ENCODE data around the gene SKAP1.
"Not testable (repeated sequence)": the region's sequence is repeated elsewhere in the genome, so short reads cannot be mapped to it uniquely, and the experiment has no call there.

The SKAP1 gene

DNA sequence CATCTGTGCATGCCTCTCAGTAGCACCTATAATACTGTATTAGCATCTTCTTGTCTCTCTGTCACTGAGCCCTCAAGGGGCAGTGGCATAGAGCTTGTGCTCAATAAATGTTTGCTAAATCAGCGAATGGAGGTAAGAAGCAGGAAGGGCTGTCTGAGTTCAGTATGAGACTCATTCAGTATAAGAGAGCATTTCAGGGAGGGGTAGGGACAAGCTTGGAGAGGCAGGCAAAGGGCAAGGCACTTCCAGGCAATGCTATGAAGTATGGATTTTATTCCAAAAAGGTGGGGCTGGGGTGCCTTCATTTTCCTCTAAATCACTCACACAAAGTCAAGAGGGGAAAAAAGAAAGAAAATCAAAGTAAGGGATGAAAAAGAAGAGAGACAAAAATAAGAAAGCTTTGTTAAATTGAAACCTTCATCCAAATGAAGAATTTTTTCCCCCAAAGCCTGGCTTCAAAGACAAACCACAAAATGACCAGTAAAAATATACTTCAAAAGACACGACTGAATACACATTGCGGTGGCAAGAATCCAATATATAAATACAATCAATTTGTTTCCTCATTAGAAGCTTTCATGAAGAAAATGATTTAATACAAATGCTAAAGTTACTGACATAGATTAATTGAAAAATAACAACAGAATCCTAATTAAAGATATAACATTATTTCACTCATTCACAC lies 51.2 kb downstream of the SKAP1 start:
- Histone ChIP-seq H3K9me3 (replicated peaks; ENCODE audit: low read length) (no peaks in the 10 kb centered on the region), H3K27me3 (ENCODE audit: control insufficient read depth, insufficient read depth, low read length) (peaks cover 50% of the 10 kb centered on the region), H3K4me3 (ENCODE audit: low read length) (no peak overlapping the region), H3K4me2 (ENCODE audit: low read length) (no peak overlapping the region), H3K9ac (ENCODE audit: low read depth, low read length) (no peak overlapping the region), H3K4me1 (ENCODE audit: control insufficient read depth, insufficient read depth, low read length) (no peaks in the 10 kb centered on the region), H3K36me3 (ENCODE audit: insufficient read depth, low read length) (no peaks in the 10 kb centered on the region)

GRCh38 chr17:48378238-48378637 lies 51.8 kb downstream of the SKAP1 start:
- H3K4me3 ChIP-seq (ENCODE audit: low read length): no peak overlapping the region
- H3K4me2 ChIP-seq (ENCODE audit: low read length): no peak overlapping the region
- no peaks in the 10 kb centered on the region for H3K9me3 ChIP-seq (replicated peaks; ENCODE audit: low read length)
- no peaks in the 10 kb centered on the region for H3K4me1 ChIP-seq (ENCODE audit: control insufficient read depth, insufficient read depth, low read length)
- no peak overlapping the region for H3K9ac ChIP-seq (ENCODE audit: low read depth, low read length)
- no peaks in the 10 kb centered on the region for H3K36me3 ChIP-seq (ENCODE audit: insufficient read depth, low read length)
- peaks cover 50% of the 10 kb centered on the region for H3K27me3 ChIP-seq (ENCODE audit: control insufficient read depth, insufficient read depth, low read length)

DNA sequence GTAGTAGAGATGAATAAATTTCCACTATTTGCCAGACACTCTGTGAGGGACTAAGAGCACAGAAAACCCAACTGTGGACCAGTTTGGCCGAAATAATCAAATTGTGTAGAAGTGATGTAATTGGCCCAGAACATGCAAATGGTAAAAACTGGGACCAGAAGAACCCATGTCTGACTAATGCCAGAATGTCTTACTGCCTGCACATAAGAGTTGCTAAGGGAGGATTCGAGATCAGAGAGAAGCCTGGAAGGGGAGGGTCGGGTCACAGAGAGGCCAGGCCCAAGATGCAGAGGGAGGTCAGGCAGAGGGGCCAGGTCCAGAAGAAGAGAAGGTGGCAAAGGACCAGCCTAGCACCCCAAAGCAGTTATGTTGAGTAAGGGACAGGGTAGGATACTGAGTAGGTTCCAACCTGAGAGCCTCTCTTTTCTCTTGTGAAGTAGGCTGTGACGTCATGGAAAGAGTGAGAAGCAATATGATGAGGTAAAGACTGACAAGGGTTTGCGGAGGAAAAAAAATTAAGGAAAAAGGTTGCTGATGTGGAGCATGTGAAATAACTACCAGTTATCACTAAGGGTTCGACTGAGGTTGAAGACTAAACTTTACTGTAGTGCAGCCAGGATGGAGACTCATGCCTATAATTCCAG lies 53.2 kb downstream of the SKAP1 start:
- no peak overlapping the region for H3K9ac ChIP-seq (ENCODE audit: low read depth, low read length)
- peaks cover 45% of the 10 kb centered on the region for H3K27me3 ChIP-seq (ENCODE audit: control insufficient read depth, insufficient read depth, low read length)
- H3K4me1 ChIP-seq (ENCODE audit: control insufficient read depth, insufficient read depth, low read length): no peaks in the 10 kb centered on the region
- no peak overlapping the region for H3K4me3 ChIP-seq (ENCODE audit: low read length)
- no peaks in the 10 kb centered on the region for H3K9me3 ChIP-seq (replicated peaks; ENCODE audit: low read length)
- no peaks in the 10 kb centered on the region for H3K36me3 ChIP-seq (ENCODE audit: insufficient read depth, low read length)
- no peak overlapping the region for H3K4me2 ChIP-seq (ENCODE audit: low read length)

GRCh38 chr17:48375356-48375755 lies 54.7 kb downstream of the SKAP1 start:
- H3K36me3 ChIP-seq (ENCODE audit: insufficient read depth, low read length): no peaks in the 10 kb centered on the region
- H3K9ac ChIP-seq (ENCODE audit: low read depth, low read length): no peak overlapping the region
- no peak overlapping the region for H3K4me3 ChIP-seq (ENCODE audit: low read length)
- peaks cover 32% of the 10 kb centered on the region for H3K27me3 ChIP-seq (ENCODE audit: control insufficient read depth, insufficient read depth, low read length)
- no peak overlapping the region for H3K4me2 ChIP-seq (ENCODE audit: low read length)
- H3K4me1 ChIP-seq (ENCODE audit: control insufficient read depth, insufficient read depth, low read length): no peaks in the 10 kb centered on the region
- H3K9me3 ChIP-seq (replicated peaks; ENCODE audit: low read length): no peaks in the 10 kb centered on the region

DNA sequence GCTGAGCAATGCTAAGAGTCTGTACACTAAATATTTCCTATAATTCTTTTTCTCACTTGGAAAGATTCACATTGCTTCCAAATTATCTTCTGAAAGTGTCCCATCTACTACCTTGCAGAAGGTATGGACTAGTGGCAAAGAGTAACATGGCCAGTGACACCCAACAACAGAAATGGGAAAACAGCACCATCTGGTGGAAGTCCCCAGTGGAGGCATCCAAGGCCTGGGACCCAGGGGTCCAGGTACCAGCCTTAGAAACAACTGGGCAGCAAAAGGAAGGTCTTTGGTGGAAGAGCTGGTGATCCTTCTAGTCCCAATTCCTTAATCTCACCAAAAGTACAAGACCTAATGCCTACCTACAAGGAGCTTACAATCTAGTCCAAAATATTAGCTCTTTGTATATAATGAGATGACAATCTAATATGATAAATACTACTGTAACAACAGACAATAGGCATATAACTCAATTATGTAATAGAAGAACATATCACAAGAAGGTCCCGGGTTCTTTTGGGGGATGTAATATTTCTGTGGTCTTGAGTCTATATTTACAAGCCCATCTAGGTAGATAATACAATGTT lies 55.3 kb downstream of the SKAP1 start:
- peaks cover 26% of the 10 kb centered on the region for H3K27me3 ChIP-seq (ENCODE audit: control insufficient read depth, insufficient read depth, low read length)
- no peak overlapping the region for H3K4me3 ChIP-seq (ENCODE audit: low read length)
- H3K4me2 ChIP-seq (ENCODE audit: low read length): no peak overlapping the region
- H3K9ac ChIP-seq (ENCODE audit: low read depth, low read length): no peak overlapping the region
- H3K36me3 ChIP-seq (ENCODE audit: insufficient read depth, low read length): no peaks in the 10 kb centered on the region
- no peaks in the 10 kb centered on the region for H3K4me1 ChIP-seq (ENCODE audit: control insufficient read depth, insufficient read depth, low read length)
- no peaks in the 10 kb centered on the region for H3K9me3 ChIP-seq (replicated peaks; ENCODE audit: low read length)

DNA sequence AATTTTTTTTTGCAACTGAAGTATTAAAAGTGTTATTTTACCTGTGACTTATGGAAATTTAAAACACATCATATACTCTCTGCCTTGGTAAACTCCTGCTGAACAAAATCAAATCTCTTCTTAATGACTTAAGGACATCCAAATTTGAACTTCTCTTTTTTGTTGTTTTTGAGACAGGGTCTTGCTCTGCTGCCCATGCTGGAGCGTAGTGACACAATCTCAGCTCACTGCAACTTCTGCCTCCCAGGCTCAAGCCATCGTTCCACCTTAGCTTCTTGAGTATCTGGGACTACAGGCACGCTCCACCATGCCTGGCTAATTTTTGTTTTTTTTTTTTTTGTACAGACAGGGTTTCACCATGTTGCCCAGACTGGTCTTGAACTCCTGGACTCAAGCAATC lies 56.1 kb downstream of the SKAP1 start:
- Histone ChIP-seq H3K9me3 (replicated peaks; ENCODE audit: low read length) (no peaks in the 10 kb centered on the region), H3K4me2 (ENCODE audit: low read length) (no peak overlapping the region), H3K27me3 (ENCODE audit: control insufficient read depth, insufficient read depth, low read length) (peaks cover 22% of the 10 kb centered on the region), H3K4me1 (ENCODE audit: control insufficient read depth, insufficient read depth, low read length) (no peaks in the 10 kb centered on the region), H3K36me3 (ENCODE audit: insufficient read depth, low read length) (no peaks in the 10 kb centered on the region), H3K4me3 (ENCODE audit: low read length) (no peak overlapping the region), H3K9ac (ENCODE audit: low read depth, low read length) (no peak overlapping the region)

- Histone ChIP-seq H3K27me3 (ENCODE audit: control insufficient read depth, insufficient read depth, low read length) (peaks cover 19% of the 10 kb centered on the region), H3K4me1 (ENCODE audit: control insufficient read depth, insufficient read depth, low read length) (no peaks in the 10 kb centered on the region), H3K9ac (ENCODE audit: low read depth, low read length) (no peak overlapping the region), H3K9me3 (replicated peaks; ENCODE audit: low read length) (no peaks in the 10 kb centered on the region), H3K36me3 (ENCODE audit: insufficient read depth, low read length) (no peaks in the 10 kb centered on the region), H3K4me3 (ENCODE audit: low read length) (no peak overlapping the region), H3K4me2 (ENCODE audit: low read length) (no peak overlapping the region)
Observed at GRCh38 chr17:48373130-48373830, 56.7 kb downstream of the SKAP1 start.

- peaks cover 31% of the 10 kb centered on the region for H3K27me3 ChIP-seq (ENCODE audit: control insufficient read depth, insufficient read depth, low read length)
- H3K4me2 ChIP-seq (ENCODE audit: low read length); H3K36me3 ChIP-seq (ENCODE audit: insufficient read depth, low read length); H3K9me3 ChIP-seq (replicated peaks; ENCODE audit: low read length); H3K9ac ChIP-seq (ENCODE audit: low read depth, low read length); H3K4me3 ChIP-seq (ENCODE audit: low read length); H3K4me1 ChIP-seq (ENCODE audit: control insufficient read depth, insufficient read depth, low read length): not testable (repeated sequence)
Observed at GRCh38 chr17:48368967-48369366, 61.0 kb downstream of the SKAP1 start.

DNA sequence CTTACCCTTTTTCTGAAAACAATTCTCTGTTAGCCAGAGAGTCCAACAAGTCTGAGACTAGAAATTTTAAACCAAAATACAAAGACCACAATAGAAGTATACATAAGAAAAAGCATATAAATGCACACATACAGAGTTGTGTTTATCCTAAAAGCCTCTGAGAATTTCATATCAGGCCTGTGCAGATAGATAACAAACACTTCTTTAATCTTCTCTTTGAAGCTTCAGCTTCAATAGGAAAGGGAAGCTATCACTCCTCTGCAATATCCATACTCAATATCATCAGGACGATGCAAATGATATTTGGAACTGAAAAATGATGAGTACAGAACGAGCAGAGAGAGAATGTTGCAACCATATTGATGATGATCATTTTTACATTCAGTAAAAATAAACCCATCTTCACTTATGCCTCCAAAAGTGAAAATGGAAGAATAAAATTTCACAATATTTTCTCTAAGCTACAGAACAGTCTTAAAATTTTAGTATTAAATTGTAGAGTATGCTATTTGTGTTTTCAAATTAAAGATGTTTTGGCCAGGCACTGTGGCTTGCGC lies 61.6 kb downstream of the SKAP1 start:
- Histone ChIP-seq H3K4me3 (ENCODE audit: low read length) (no peak overlapping the region), H3K4me2 (ENCODE audit: low read length) (no peak overlapping the region), H3K36me3 (ENCODE audit: insufficient read depth, low read length) (no peaks in the 10 kb centered on the region), H3K27me3 (ENCODE audit: control insufficient read depth, insufficient read depth, low read length) (peaks cover 37% of the 10 kb centered on the region), H3K4me1 (ENCODE audit: control insufficient read depth, insufficient read depth, low read length) (no peaks in the 10 kb centered on the region), H3K9me3 (replicated peaks; ENCODE audit: low read length) (no peaks in the 10 kb centered on the region), H3K9ac (ENCODE audit: low read depth, low read length) (no peak overlapping the region)

- Histone ChIP-seq H3K9me3 (replicated peaks; ENCODE audit: low read length) (no peaks in the 10 kb centered on the region), H3K27me3 (ENCODE audit: control insufficient read depth, insufficient read depth, low read length) (peaks cover 54% of the 10 kb centered on the region), H3K9ac (ENCODE audit: low read depth, low read length) (no peak overlapping the region), H3K4me1 (ENCODE audit: control insufficient read depth, insufficient read depth, low read length) (no peaks in the 10 kb centered on the region), H3K4me3 (ENCODE audit: low read length) (no peak overlapping the region), H3K4me2 (ENCODE audit: low read length) (no peak overlapping the region), H3K36me3 (ENCODE audit: insufficient read depth, low read length) (no peaks in the 10 kb centered on the region)
Observed at GRCh38 chr17:48363161-48363560, 66.9 kb downstream of the SKAP1 start.

DNA sequence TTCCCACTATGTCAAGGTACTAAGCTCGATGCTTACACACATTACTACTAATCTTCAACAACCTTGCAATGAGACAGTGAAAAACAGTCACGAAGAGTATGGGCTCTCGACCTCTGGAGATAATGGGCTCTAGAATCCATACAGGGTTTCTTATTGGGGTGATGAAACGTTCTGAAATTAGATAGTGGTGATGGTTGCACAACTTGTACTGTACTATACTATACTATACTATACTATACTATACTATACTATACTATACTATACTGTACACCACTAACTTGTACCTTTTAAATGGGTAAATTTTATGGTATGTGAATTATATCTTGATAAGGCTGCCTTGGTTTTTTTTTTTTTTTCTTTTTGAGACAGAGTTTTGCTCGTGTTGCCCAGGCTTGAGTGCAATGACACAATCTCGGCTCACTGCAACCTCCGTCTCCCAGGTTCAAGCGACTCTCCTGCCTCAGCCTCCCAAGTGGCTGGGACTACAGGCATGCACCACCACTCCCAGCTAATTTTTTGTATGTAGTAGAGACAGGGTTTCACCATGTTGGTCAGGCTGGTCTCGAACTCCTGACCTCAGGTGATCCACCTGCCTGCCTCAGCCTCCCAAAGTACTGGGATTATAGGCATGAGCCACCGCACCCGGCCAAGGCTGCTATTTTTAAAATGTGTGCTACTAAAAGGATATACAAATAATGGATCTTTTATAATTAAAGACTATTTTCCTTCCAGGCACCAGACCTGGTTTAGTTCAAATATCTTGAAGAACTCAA lies 69.0 kb downstream of the SKAP1 start:
- H3K4me3 ChIP-seq (ENCODE audit: low read length); H3K36me3 ChIP-seq (ENCODE audit: insufficient read depth, low read length); H3K9ac ChIP-seq (ENCODE audit: low read depth, low read length); H3K4me1 ChIP-seq (ENCODE audit: control insufficient read depth, insufficient read depth, low read length); H3K9me3 ChIP-seq (replicated peaks; ENCODE audit: low read length); H3K4me2 ChIP-seq (ENCODE audit: low read length): not testable (repeated sequence)
- H3K27me3 ChIP-seq (ENCODE audit: control insufficient read depth, insufficient read depth, low read length): peaks cover 39% of the 10 kb centered on the region

Data from skeletal muscle satellite cell (primary cell).